ENCODE data around the gene GALC. TPM values are rescaled to one million over a fixed set of nuclear protein-coding genes. Genes with fewer than 3 reads are reported as not detected.

GALC gene
- total RNA-seq, 2 donors from 2014 or later: 31.8 to 76.0 TPM

GRCh38 chr14:88032373-88032772, 39.4 kb upstream of the GALC start:
- Mint-ChIP-seq H3K4me1 (peaks cover 30% of the 10 kb centered on the region), H3K27me3 (ENCODE audit: insufficient read depth) (no peaks in the 10 kb centered on the region), H3K36me3 (ENCODE audit: low read depth) (no peaks in the 10 kb centered on the region), H3K4me3 (no peak overlapping the region), H3K27ac (no peak overlapping the region), H3K9me3 (peaks cover 4% of the 10 kb centered on the region)
- Histone ChIP-seq H3K27me3 (ENCODE audit: control insufficient read depth, insufficient read depth, low read length, poor library complexity, severe bottlenecking) (no peaks in the 10 kb centered on the region), H3K4me1 (ENCODE audit: control insufficient read depth, insufficient read depth, low read length) (peaks cover 9% of the 10 kb centered on the region), H3K9ac (ENCODE audit: extremely low read depth, low read length, poor library complexity, severe bottlenecking) (no peak overlapping the region), H3K4me3 (ENCODE audit: low read length) (no peak overlapping the region), H3K36me3 (ENCODE audit: control insufficient read depth, insufficient read depth, low read length) (no peaks in the 10 kb centered on the region), H3K9me3 (ENCODE audit: control insufficient read depth, low read length) (no peaks in the 10 kb centered on the region), H3K27ac (ENCODE audit: low read depth, low read length) (no peak overlapping the region)
- no peak for DNase-seq
- 100% methylated on average over 1 of the region's 1 CpG for WGBS, 2 experiments (ENCODE audit: insufficient coverage in 1 of 2, insufficient read length in 1 of 2)
- TF ChIP-seq CTCF (conservative IDR thresholded peaks at IDR 0.05): no peak

- Histone ChIP-seq H3K27me3 (ENCODE audit: control insufficient read depth, insufficient read depth, low read length, poor library complexity, severe bottlenecking) (no peaks in the 10 kb centered on the region), H3K9ac (ENCODE audit: extremely low read depth, low read length, poor library complexity, severe bottlenecking) (no peak overlapping the region), H3K36me3 (ENCODE audit: control insufficient read depth, insufficient read depth, low read length) (no peaks in the 10 kb centered on the region), H3K4me1 (ENCODE audit: control insufficient read depth, insufficient read depth, low read length) (no peaks in the 10 kb centered on the region), H3K9me3 (ENCODE audit: control insufficient read depth, low read length) (no peaks in the 10 kb centered on the region), H3K4me3 (ENCODE audit: low read length) (no peak overlapping the region), H3K27ac (ENCODE audit: low read depth, low read length) (no peak overlapping the region)
- Mint-ChIP-seq H3K9me3 (peaks cover 4% of the 10 kb centered on the region), H3K27me3 (ENCODE audit: insufficient read depth) (no peaks in the 10 kb centered on the region), H3K27ac (no peak overlapping the region), H3K4me3 (no peak overlapping the region), H3K36me3 (ENCODE audit: low read depth) (no peaks in the 10 kb centered on the region), H3K4me1 (peaks cover 24% of the 10 kb centered on the region)
- DNase-seq: no peak
- WGBS, 2 experiments (ENCODE audit: insufficient coverage in 1 of 2, insufficient read length in 1 of 2): 88 to 93% methylated on average over 1 of the region's 1 CpG
- no peak for TF ChIP-seq CTCF (conservative IDR thresholded peaks at IDR 0.05)
These were observed 37.9 kb upstream of the GALC start for GRCh38 chr14:88030892-88031291.

- no peak for TF ChIP-seq CTCF (conservative IDR thresholded peaks at IDR 0.05)
- Histone ChIP-seq H3K9me3 (ENCODE audit: control insufficient read depth, low read length) (no peaks in the 10 kb centered on the region), H3K4me1 (ENCODE audit: control insufficient read depth, insufficient read depth, low read length) (peaks cover 7% of the 10 kb centered on the region), H3K27ac (ENCODE audit: low read depth, low read length) (no peak overlapping the region), H3K36me3 (ENCODE audit: control insufficient read depth, insufficient read depth, low read length) (no peaks in the 10 kb centered on the region), H3K4me3 (ENCODE audit: low read length) (no peak overlapping the region), H3K27me3 (ENCODE audit: control insufficient read depth, insufficient read depth, low read length, poor library complexity, severe bottlenecking) (no peaks in the 10 kb centered on the region), H3K9ac (ENCODE audit: extremely low read depth, low read length, poor library complexity, severe bottlenecking) (no peak overlapping the region)
- Mint-ChIP-seq H3K36me3 (ENCODE audit: low read depth) (no peaks in the 10 kb centered on the region), H3K27ac (no peak overlapping the region), H3K9me3 (peaks cover 4% of the 10 kb centered on the region), H3K27me3 (ENCODE audit: insufficient read depth) (no peaks in the 10 kb centered on the region), H3K4me1 (peaks cover 24% of the 10 kb centered on the region), H3K4me3 (no peak overlapping the region)
- 100% methylated on average over 1 of the region's 1 CpG; no CpG with 5 or more reads in 1 of the 2 experiments for WGBS, 2 experiments (ENCODE audit: insufficient coverage in 1 of 2, insufficient read length in 1 of 2)
- DNase-seq: no peak
These were observed 37.1 kb upstream of the GALC start for GRCh38 chr14:88030079-88030478.

Measured in endodermal cell (in vitro differentiated cells).